A673 (cell line): ENCODE results near the gene GRIK1.

Experiments used
- CTCF ChIP-seq: fragments of 300-800, 200-600 bp; sonication (generic); conservative IDR thresholded peaks from 2 replicates; pipeline ENCODE4 v1.5.1; 2017; ENCODE audit warnings: low read depth, mild to moderate bottlenecking, antibody characterized with exemption, low read length, moderate library complexity, mixed read lengths
- EZH2 ChIP-seq: fragments of 200-600 bp; sonication (generic); IDR thresholded peaks from 2 replicates; pipeline ENCODE4 v1.6.1; 2017; ENCODE audit warnings: borderline replicate concordance, low read depth, mild to moderate bottlenecking, mixed read lengths, antibody characterized with exemption, low read length; ENCODE audit not compliant: poor library complexity, severe bottlenecking

- TF ChIP-seq CTCF (no peak), EZH2 (no peak)
These were observed 176.1 kb downstream of the GRIK1 start for GRCh38 chr21:29763674-29764073.
